Cardiac muscle cell (in vitro differentiated cells and primary cell): ENCODE data around the gene TET1. TPM values are rescaled to one million over a fixed set of nuclear protein-coding genes. Genes with fewer than 3 reads are reported as not detected.
A peak's percentile ranks its signal among the peaks of the same experiment; 100 is the strongest.

Source experiments
- DNase-seq, 2 donors: peaks; one replicate each; pipeline versions ENCODE4 v3.0.0 to v3.0.0-alpha.2; 2010 to 2017; ENCODE audit warnings: low read depth in 1 of 2, low spot score in 1 of 2
- H3K27ac ChIP-seq: fragments of 200-600 bp; sonication (generic); 2 replicates; pipeline ENCODE4 v1.5.1; 2016
- H3K27me3 ChIP-seq: fragments of 200-600 bp; sonication (generic); 2 replicates; pipeline ENCODE4 v1.6.0; 2016; ENCODE audit warnings: control low read depth
- H3K36me3 ChIP-seq: fragments of 200-600 bp; sonication (generic); 2 replicates; pipeline ENCODE4 v1.5.1; 2016; ENCODE audit warnings: control low read depth
- H3K4me1 ChIP-seq: fragments of 200-600 bp; sonication (generic); 2 replicates; pipeline ENCODE4 v1.8.1; 2017; ENCODE audit warnings: low read depth, mild to moderate bottlenecking, mixed run types
- H3K4me3 ChIP-seq: fragments of 200-600 bp; sonication (generic); 2 replicates; pipeline ENCODE4 v1.5.1; 2016; ENCODE audit warnings: mild to moderate bottlenecking
- H3K9me3 ChIP-seq: fragments of 200-600 bp; sonication (generic); 2 replicates; pipeline ENCODE4 v1.5.1; 2017; ENCODE audit warnings: low read depth, mild to moderate bottlenecking, control low read depth
- CTCF ChIP-seq: IDR thresholded peaks from 2 replicates; pipeline ENCODE4 v1.5.1; 2012; ENCODE audit warnings: low read depth, mild to moderate bottlenecking, low read length
- polyA plus RNA-seq: library from polyadenylated mRNA; unstranded; fragments of >200 nt; fragmentation: Nextera tagmentation; extraction: Ambion mirVana; gene quantifications from 2 replicates; pipeline ENCODE4 v1.2.1, GENCODE V29; 2016
- total RNA-seq: library from RNA; depleted of rRNA; stranded (reverse); fragments of >200 nt; gene quantifications from 2 replicates; pipeline ENCODE4 v1.2.3, GENCODE V29; 2016

TET1 gene
- total and polyA plus RNA-seq, 2 experiments from 2014 or later, result 10.9 to 34.8 TPM

- Histone ChIP-seq H3K36me3 (no peaks in the 10 kb centered on the region), H3K4me1 (peaks cover 17% of the 10 kb centered on the region), H3K27ac (peak overlapping the region; percentile 81), H3K9me3 (no peaks in the 10 kb centered on the region), H3K27me3 (no peaks in the 10 kb centered on the region), H3K4me3 (peak overlapping the region; percentile 94)
- no peak for TF ChIP-seq CTCF
- DNase-seq, result peak; percentile 36 to 64
These were observed 1.9 kb downstream of the TET1 start for GRCh38 chr10:68561865-68562649.

GRCh38 chr10:68562661-68563570 lies 2.8 kb downstream of the TET1 start:
- peak overlapping the region; percentile 81 for H3K27ac ChIP-seq
- H3K9me3 ChIP-seq, result no peaks in the 10 kb centered on the region
- DNase-seq, result peak; percentile 49 to 71
- peak overlapping the region; percentile 94 for H3K4me3 ChIP-seq
- peaks cover 17% of the 10 kb centered on the region for H3K4me1 ChIP-seq
- H3K36me3 ChIP-seq, result no peaks in the 10 kb centered on the region
- H3K27me3 ChIP-seq, result no peaks in the 10 kb centered on the region
- no peak for TF ChIP-seq CTCF

- Histone ChIP-seq H3K4me1 (peaks cover 16% of the 10 kb centered on the region), H3K27ac (no peak overlapping the region)
These were observed 4.6 kb downstream of the TET1 start for GRCh38 chr10:68564712-68565111.

GRCh38 chr10:68565658-68566057 lies 5.5 kb downstream of the TET1 start:
- no peak overlapping the region for H3K27ac ChIP-seq
- no peak for DNase-seq
- no peaks in the 10 kb centered on the region for H3K9me3 ChIP-seq
- no peak overlapping the region for H3K4me3 ChIP-seq
- H3K4me1 ChIP-seq, result peaks cover 14% of the 10 kb centered on the region
- no peaks in the 10 kb centered on the region for H3K36me3 ChIP-seq
- TF ChIP-seq CTCF, result no peak
- H3K27me3 ChIP-seq, result no peaks in the 10 kb centered on the region

More at GRCh38 chr10:68564712-68565111, 4.6 kb downstream of the TET1 start:
- no peak overlapping the region for H3K4me3 ChIP-seq
- no peak for DNase-seq
- no peak for TF ChIP-seq CTCF
- H3K36me3 ChIP-seq, result no peaks in the 10 kb centered on the region
- H3K9me3 ChIP-seq, result no peaks in the 10 kb centered on the region
- no peaks in the 10 kb centered on the region for H3K27me3 ChIP-seq

- Histone ChIP-seq H3K4me3 (no peak overlapping the region), H3K27me3 (no peaks in the 10 kb centered on the region), H3K9me3 (no peaks in the 10 kb centered on the region), H3K36me3 (no peaks in the 10 kb centered on the region), H3K27ac (no peak overlapping the region), H3K4me1 (peaks cover 14% of the 10 kb centered on the region)
- TF ChIP-seq CTCF, result no peak
- no peak for DNase-seq
These were observed 6.2 kb downstream of the TET1 start for GRCh38 chr10:68566351-68566750.
